ENCODE measurements around the gene SERPINA4.

GRCh38 chr14:94517248-94517640, 44.0 kb upstream of the SERPINA4 start:
- no peak for TF ChIP-seq CTCF (IDR thresholded peaks at IDR 0.05)
- TF ChIP-seq POLR2A (IDR thresholded peaks at IDR 0.05): no peak
